ENCODE data around the gene MEMO1.
"Not testable (repeated sequence)": the region's sequence is repeated elsewhere in the genome, so short reads cannot be mapped to it uniquely, and the experiment has no call there.

MEMO1 gene

DNA sequence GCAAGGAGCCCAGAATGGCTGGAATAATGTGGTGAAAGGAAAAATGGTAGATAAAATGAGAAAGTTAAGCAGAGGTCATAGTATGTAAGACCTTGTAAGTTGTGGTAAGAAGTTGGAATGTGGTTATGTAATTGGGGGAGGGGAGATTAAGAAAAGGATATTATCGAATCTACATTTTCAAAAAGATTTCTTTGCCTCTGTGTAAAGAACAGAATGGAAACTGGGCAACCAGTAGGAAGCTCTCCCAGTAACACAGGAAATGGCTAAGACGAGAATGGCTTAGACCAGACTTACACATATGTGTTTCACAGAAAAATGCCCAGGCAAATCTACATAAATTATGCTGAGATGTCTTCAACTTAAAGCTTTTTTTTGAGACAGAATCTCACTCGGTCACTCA lies 13.2 kb downstream of the MEMO1 start:
- DNase-seq: no peak

DNA sequence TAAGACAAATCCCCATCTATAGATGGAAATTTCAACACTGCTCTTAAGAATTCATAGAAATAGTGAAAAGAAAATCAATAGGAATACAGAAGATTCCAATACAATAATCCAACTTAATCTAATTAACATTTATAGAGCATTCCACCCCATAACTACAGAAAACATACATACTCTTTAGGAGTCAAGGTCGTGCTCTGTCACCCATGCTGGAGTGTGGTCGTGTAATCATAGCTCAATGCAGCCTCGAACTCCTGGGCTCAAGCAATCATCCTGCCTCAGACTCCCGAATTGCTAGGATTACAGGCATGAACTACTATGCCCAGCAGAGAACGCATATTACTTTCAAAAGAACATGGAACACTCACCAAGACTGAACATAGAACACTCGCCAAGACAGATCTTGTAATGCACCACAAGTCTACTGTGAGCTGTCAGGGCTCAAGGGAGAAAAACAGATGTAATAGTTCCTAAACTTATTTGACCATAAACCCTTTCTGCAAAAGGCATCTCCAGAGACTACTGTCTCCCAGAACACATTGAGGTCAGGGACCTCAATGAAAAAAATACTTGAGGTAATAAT lies 14.1 kb downstream of the MEMO1 start:
- no peak for DNase-seq

DNA sequence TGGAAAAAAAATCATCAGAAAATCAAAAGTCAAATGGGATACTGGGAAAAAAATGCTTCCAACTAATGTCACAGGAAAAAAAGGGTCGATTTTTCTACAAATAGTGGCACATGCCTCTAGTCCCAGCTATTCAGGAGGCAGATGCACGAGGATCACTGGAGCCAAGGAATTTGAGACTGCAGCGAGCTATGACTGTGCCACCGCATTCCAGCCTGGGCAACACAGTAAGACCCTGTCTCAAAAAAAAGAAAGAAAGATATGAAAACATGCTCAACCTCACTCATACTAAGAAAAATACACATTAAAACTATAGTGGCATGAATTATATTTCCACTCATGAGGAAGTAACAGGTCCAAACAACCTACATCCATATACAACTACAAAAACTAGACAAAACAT lies 17.9 kb downstream of the MEMO1 start:
- DNase-seq: no peak

DNA sequence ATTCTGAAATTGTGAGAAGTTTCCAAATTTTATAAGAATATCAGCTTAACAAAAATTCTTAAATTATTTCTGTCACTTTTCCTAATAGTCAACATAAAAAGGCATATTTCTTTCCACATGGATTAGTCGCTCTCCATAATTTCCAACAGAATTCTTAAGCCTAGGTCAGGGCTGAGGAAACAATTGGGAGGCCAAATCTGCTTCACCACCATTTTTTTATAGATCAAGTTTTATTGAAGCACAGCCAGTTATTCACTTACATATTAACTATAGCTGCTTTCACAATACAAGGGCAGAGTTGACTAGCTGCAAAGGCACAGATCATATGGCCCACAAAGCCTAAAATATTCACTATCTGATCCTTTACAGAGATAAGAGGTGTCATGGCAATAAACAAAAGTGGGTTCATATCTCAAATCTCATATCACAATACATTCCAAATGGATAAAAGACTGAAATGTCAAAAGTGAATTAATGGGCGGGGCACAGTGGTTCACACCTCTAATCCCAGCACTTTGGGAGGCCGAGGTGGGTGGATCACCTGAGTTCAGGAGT lies 18.7 kb downstream of the MEMO1 start:
- no peak for DNase-seq

DNA sequence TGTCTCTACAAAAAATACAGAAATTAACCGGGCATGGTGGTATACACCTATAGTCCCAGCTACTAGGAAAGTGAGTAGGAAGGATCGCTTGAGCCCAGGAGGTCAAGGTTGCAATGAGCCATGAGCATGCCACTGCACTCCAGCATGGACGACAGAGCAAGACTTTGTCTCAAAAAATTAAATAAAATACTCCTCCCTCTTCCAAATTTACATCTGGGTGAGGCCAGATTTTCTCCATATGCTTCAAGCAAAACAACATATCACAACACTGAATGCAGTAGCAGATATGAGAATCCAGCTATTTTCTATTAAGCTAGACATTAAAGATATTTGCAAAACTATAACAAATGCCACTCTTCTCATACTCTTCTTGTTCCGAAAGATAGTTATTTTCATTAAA lies 20.9 kb downstream of the MEMO1 start:
- no peak for DNase-seq

DNA sequence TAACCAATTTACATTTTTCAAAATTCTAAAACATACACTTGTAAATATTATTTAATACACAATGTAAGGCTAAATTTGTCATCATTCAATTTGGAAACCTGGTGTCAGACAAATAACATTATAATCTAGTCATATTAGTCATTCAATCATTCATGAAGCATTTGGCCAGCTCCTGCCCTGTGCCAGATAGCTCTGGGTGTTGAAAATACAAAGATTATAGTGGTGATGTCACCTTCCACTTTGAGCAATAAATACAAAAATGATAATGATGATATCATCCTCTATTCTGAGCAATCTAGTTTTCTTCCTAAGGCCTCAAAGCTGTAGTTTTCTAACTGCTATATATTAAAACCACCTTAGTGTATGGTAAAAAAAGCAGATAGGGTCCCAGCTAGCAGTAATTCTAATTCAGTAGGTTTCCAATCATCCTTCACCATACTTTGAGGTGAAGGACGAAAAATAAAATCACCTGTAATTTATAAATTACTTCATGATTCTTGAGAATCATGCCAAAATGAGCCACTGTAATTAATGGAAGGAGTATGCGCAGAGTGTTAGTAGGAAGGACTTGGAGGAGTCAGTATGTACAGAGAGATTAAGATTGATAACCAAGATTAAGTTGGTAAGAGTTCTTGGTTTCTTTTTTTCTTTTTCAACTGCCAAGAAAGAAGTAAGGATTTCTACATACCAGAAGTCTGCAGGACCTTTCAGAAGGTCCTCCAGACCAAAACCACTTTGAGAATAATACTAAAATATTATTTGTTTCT lies 23.2 kb downstream of the MEMO1 start:
- DNase-seq: no peak

DNA sequence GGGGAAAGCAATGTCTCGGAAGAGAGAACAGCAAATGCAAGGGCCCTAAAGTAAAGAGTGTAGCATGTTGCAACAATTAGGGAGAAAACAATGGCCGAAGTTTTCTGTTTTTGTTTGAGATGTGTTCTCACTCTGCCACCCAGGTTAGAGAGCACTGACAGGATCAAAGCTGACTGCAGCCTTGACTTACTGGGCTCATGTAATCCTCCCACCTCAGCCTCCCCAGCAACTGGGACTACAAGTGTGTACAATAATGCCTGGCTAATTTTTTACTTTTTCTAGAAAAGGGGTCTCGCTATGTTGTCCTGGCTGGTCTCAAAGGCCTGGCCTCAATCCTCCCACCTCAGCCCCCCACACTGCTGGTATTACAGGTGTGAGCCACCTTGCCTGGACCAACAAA lies 23.9 kb downstream of the MEMO1 start:
- DNase-seq: no peak

DNA sequence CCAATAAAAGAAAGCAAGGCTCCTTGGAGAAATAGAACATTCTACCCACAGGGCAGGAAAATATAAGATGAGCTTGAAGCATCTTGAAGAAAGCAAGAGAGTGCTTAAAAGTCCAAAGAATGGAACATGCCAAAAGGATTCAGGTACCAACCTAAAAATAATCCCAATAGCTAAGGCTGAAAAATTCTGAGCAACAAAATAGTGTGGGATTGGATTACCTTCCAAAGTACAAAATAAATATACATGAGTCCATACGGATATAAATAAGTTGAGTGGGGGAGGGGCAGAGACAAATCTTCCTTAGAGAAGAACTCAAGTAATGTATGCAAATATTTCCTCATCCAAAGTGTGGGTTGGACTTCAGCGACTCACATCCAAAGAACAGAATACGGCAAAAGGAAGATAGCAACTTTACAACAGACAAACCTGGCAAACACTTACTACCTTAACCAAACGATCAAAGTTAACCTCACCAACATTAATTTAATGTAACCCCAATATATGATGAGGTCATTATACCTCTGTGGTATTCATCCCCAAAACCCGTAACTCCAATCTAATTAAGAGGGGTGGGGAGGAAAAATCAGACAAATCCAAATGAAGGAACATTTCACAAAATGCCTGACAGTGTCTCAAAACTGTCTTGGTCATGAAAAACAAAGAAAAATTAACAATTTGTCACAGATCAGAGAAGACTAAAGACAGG lies 26.9 kb downstream of the MEMO1 start:
- DNase-seq: no peak

DNA sequence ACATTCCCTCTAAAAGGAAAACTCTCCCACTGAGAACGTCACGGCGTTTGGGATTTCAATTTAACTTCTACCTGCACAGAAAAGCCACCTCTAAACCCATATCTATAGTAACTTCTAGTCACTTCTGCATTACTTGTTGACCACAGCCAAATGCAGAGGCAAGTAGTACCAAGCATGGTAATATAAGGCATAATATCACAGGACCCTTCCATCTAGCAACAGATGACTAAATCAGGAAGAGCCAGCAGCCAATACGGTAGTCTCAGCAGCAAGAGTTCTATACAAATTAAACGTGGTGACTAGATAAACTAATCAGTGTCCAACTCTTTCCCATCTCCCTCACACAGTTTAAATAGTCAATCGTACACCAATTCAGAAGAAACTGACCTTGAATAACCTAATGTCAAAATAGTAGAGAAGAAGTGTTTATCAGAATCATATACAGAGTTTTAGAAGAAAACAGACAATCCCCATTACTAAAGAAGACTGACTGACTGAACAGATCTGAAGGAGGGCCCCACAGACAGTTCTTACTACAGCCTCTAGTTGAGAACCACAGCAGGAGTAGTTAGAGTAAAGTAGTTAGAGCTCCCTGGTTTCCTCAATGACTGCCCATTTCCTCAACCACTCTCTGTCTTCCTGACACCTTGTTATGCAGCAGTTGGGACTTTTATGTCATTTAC lies 30.0 kb downstream of the MEMO1 start:
- no peak for DNase-seq

DNA sequence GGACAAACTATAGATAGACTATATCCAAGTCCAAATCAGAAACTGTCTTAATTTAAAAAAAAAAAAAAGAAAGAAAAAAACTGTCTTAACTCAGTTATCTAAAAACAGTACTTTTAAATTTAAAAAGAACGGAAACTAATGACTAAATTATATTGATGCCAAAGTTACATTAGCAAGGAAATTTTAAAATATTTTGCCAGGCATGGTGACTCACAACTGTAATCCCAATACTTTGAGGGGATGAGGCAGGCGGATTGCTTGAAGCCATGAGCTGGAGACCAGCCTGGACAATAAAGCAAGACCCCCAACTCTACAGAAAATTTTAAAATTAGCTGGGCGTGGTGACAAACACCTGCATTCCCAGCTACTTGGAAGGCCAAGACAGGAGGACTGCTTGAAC lies 30.9 kb downstream of the MEMO1 start:
- DNase-seq: no peak

DNA sequence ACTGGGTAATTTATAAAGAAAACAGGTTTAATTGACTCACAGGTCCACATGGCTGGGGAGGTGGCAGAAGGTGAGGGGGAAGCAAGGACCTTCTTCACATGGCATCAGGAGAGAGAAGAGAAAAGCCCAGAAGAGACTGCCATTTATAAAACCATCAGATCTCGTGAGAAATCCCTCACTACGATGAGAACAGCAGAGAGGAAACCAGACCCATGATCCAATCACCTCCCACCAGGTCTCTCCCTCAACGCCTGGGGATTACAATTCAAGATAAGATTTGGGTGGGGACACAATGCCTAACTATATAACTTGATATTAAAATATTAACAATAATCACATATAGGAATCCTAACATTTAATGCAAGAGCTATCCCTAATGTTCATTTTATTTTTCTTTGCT lies 31.8 kb downstream of the MEMO1 start:
- DNase-seq: no peak

DNA sequence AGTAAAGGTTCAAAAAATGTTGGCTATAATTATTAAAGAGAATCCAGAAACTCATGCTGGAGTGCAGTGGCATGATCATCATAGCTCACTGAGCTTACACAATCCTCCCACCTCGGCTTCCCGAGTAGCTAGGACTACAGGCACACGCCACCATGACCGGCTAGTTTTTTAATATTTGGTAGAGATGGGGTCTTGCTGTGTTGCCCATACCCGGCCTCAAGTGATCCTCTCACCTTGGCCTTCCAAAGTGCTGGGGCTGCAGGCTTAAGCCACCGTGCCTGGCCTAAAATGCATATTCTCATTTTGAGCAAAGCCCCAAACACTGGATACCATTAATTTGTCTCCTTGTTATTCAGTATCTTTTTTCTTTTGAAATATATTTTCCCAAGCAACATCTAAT lies 32.4 kb downstream of the MEMO1 start:
- no peak for DNase-seq

DNA sequence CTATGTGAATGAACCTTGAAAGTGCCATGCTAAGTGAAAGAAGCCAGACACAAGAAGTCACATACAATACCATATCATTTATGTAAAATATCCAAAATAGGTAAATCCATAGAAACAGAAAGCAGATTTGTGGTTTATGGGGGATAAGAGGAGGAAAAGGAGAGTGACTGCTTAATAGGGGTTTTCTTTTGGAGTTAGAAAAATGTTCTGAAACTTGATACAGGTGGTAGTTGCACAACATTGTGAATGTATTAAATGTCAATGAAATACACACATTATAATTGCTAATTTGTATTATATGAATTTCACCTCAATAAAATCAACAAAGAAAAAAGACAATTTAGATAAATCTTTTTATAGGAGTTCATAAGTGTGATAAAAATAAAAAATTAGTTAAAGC lies 37.1 kb downstream of the MEMO1 start:
- no peak for DNase-seq

DNA sequence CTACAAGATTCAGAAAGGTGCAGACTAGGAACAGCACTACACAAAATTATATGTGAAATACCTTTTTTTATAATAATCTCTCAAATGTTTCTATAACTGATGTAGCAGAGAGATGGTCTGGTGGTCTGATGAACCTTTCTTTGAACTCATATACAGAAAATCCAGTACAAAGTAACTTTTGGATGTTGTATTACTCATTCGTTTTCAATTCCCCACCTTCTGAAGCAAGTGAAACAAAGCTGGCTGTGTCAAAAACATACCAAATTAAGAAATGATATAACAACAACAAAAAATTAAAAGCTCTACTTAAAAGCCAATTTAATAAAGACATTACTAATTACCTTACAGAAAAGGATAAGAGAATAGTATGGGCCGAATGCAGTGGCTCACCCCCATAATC lies 38.7 kb downstream of the MEMO1 start:
- DNase-seq: no peak

DNA sequence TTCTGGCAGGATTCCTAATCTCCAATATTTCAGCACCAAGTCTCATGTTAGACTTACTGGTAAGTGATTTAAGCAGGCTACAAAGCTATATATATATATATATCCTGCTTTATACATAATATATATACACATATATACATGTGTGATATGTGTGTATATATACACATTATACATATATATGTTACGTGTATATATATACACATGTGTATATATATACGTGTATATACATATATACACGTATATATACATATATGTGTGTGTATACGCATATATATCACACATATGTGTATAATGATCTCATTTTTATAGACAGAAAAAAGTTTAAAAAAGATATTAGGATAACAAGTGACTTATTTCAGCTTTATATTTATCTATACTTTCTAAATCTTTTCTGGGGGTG lies 41.6 kb downstream of the MEMO1 start:
- no peak for DNase-seq

DNA sequence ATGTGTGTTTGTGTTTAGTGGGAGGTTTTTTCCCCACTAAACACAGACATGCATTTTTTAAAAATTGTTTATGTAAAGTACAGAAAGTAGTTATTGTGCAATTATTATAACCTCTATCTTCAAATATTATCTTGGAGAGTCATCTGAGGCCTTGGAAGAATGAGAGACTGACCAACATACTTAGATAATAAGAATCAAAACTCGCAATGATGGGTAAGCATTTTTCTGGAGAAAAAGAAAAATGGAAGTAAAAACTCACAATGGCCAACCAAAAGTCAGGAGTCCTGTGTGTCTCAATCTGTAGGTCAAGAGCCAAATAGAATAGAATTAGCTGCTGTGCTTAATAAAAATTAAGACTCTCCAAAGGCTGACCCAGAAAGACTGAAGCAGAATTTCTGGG lies 43.0 kb downstream of the MEMO1 start:
- no peak for DNase-seq

DNA sequence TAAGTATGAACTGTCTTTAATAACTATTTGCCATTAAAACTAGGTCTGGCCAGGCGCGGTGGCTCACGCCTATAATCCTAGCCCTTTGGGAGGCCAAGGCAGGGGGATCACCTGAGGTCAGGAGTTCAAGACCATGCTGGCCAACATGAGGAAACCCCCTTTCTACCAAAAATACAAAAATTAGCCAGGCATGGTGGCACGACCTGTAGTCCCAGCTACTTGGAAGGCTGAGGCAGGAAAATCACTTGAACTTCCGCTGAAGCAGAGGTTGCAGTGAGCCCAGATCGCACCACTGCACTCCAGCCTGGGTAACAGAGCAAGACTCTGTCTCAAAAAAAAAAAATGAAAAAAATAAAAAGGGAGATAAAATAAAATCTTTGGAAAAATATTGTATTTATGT lies 44.4 kb downstream of the MEMO1 start:
- DNase-seq: not testable (repeated sequence)

DNA sequence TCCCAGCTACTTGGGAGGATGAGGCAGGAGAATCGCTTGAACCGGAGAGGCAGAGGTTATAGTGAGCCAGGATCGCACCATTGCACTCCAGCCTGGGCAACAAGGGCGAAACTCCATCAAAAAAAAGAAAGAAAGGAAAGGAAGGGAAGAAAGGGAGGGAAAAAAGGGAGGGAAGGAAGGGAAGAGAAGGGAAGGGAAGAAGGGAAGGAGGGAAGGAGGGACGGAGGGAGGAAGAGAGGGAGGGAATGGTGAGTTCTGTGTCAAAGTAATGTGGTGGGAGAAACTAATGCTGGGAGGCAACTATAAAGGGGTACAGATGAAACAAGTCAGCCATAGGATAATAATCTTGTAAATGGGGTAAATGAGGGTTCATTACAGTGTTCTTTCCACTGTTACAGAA lies 45.7 kb downstream of the MEMO1 start:
- no peak for DNase-seq

DNA sequence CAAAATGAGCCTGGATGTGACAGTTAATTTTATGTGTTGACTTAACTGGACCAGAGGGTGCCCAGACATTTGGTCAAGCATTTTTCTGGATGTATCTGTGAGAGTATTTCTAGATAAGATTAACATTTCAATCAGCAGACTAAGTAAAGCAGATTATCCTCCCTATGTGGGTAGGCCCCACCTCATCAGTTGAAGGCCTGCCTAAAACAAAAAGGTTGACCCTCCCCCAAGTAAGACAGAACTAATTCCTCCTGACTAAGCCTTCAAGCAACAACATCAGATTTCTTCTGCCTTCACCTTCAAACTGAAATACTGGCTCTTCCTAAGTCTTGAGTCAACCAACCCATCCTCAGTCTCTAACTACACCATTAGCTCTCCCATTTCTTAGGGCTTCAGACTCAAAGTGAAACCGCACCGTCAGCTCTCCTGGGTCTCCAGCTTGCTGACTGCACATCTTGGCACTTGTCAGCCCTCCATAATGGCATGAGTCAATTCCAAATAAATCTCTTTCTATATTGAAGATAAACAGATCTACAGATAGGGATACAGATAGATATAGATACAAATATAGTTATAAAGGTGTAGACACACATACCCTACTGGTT lies 47.9 kb downstream of the MEMO1 start:
- DNase-seq: no peak

DNA sequence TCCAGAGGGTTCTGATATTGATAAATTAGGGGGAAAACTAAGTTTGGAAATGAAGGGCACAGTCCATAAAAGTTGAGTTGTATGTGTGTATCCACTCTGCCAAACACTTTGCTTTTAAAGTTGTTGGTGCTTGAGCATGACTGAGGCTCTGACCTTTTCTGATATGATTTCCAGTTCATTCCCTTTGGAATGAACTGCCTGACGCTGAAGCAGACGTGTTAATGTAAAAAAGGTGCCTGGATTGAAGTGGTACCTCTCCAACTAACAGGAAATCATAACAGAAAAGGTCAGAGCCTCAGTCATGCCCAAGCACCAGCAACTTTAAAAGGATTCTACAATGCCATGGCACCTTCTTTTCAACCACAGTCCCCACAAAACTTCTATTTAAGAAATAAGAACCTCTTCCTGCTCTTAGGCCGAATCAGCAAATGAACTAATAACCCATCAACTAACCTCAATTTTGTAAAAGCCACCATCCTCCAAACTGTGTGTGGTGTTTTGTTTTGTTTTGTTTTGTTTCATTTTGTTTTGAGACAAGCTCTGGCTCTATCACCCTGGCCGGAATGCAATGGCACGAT lies 52.6 kb downstream of the MEMO1 start:
- DNase-seq: no peak

DNA sequence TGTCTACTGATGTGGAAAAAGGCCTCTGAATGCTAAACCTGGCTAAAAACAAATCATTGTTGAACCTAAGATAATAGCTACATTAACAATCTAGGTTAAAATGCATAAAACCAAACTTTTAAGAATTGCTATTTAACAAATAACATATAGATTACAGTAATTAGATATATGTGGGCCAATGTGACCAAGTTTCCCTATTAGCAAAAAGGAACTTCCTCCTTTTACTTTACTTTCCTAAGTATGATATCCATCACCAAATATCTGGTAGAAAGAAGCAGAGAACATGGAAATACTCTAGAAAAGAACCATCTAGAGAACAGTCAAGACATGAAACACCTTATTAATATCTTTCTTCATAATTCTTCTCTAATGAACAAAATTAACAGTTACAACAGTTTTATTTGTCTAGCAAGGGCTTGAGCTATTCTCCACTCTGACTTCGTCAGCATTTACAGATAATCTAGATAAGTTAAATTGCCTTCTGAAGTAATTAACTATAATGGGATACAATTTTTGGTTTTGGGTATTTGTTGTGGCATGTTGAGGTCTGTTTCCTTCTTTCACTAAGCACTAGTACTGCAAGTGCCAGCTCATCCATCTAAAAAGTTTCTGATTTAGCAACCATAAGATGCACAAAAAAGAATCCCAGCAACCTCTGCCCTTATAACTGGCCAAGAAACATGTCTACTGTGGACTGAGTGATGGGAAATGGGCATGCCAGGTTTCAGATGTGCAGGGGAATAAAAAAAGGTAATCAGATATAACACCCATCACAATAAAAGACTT lies 53.3 kb downstream of the MEMO1 start:
- DNase-seq: no peak

DNA sequence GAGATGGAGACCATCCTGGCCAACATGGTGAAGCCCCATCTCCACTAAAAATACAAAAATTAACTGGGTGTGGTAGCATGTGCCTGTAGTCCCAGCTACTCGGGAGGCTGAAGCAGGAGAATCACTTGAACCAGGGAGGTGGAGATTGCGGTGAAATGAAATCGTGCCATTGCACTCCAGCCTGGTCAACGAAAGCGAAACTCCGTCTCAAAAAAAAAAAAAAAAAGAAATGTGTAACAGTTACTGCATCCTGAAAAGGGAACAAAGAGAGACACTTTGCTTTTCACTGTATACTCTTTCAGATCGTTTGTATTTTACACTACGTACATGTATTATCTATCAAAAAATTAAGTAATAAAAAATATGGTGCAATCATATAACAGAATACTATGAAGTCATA lies 53.9 kb downstream of the MEMO1 start:
- not testable (repeated sequence) for DNase-seq

Data from NCI-H146 (cell line).